ENCODE measurements around the gene WIPF2. TPM values are rescaled to one million over a fixed set of nuclear protein-coding genes. Genes with fewer than 3 reads are reported as not detected.
"Not testable (repeated sequence)": the region's sequence is repeated elsewhere in the genome, so short reads cannot be mapped to it uniquely, and the experiment has no call there.

WIPF2 gene
- total RNA-seq, 1 donor from 2014 or later, result 25.4 TPM

DNA sequence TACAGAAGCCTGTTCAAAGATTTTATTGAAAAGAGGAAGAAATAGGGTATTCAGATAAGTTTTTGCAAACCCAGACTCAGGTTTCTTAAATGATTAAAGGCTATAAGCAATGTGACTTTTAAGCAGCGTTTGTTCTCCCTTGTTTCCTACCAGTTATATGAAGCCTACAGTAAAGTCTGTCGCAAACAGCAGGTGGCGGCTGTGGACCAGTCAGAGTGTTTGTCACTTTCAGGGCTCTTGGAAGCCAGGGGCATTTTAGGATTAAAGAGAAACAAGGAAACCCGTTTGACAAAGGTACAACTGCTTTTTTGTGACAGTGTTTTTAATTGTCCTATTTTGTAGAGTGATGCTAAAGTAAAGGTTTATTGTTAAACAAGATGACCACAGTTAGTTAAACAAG lies 82.2 kb downstream of the WIPF2 start:
- peak; percentile 59 for DNase-seq
- Mint-ChIP-seq H3K4me3 (ENCODE audit: unreplicated experiment) (no peak overlapping the region), H3K36me3 (ENCODE audit: unreplicated experiment) (no peaks in the 10 kb centered on the region), H3K27ac (ENCODE audit: unreplicated experiment) (no peak overlapping the region), H3K9me3 (ENCODE audit: unreplicated experiment) (peaks cover 3% of the 10 kb centered on the region), H3K27me3 (ENCODE audit: unreplicated experiment) (no peaks in the 10 kb centered on the region), H3K4me1 (ENCODE audit: low read depth, unreplicated experiment) (peaks cover 15% of the 10 kb centered on the region)
- TF ChIP-seq, protein P1, sequence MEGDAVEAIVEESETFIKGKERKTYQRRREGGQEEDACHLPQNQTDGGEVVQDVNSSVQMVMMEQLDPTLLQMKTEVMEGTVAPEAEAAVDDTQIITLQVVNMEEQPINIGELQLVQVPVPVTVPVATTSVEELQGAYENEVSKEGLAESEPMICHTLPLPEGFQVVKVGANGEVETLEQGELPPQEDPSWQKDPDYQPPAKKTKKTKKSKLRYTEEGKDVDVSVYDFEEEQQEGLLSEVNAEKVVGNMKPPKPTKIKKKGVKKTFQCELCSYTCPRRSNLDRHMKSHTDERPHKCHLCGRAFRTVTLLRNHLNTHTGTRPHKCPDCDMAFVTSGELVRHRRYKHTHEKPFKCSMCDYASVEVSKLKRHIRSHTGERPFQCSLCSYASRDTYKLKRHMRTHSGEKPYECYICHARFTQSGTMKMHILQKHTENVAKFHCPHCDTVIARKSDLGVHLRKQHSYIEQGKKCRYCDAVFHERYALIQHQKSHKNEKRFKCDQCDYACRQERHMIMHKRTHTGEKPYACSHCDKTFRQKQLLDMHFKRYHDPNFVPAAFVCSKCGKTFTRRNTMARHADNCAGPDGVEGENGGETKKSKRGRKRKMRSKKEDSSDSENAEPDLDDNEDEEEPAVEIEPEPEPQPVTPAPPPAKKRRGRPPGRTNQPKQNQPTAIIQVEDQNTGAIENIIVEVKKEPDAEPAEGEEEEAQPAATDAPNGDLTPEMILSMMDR (IDR thresholded peaks at IDR 0.05; ENCODE audit: partially characterized antibody, unreplicated experiment), result peak; percentile 5

DNA sequence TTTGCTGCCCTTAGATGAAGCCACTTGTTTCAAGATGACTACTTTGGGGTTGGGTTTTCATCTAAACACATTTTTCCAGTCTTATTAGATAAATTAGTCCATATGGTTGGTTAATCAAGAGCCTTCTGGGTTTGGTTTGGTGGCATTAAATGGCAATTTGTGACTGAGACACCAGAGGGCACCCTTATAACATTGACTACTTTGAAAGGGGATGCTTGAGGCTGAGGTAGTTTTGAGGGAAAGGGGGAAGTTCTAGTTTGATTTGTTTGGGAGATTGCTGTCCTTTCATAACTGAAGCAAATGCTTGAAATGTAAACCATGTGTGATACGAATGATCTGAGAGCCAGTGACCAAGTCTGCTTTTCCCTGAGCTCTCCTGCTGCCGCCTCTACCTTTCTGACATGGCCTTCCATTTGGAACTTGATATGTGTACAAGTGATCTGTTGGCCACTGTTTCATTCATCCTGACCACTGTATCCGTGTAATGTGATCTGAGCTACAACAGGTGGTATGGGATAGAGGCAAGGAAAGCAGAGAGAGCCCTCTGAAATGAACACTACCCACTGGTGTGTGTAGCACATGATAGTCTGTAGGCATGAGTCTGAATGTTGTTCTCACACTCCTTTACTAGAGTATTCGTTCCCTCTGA lies 84.0 kb downstream of the WIPF2 start:
- peaks cover 3% of the 10 kb centered on the region for H3K9me3 Mint-ChIP-seq (ENCODE audit: unreplicated experiment)
- no peak overlapping the region for H3K4me3 Mint-ChIP-seq (ENCODE audit: unreplicated experiment)
- DNase-seq, result no peak
- H3K27me3 Mint-ChIP-seq (ENCODE audit: unreplicated experiment), result no peaks in the 10 kb centered on the region
- no peak overlapping the region for H3K27ac Mint-ChIP-seq (ENCODE audit: unreplicated experiment)
- TF ChIP-seq, protein P1 (IDR thresholded peaks at IDR 0.05; ENCODE audit: partially characterized antibody, unreplicated experiment), result peak; percentile 65
- peaks cover 15% of the 10 kb centered on the region for H3K4me1 Mint-ChIP-seq (ENCODE audit: low read depth, unreplicated experiment)
- H3K36me3 Mint-ChIP-seq (ENCODE audit: unreplicated experiment), result no peaks in the 10 kb centered on the region

DNA sequence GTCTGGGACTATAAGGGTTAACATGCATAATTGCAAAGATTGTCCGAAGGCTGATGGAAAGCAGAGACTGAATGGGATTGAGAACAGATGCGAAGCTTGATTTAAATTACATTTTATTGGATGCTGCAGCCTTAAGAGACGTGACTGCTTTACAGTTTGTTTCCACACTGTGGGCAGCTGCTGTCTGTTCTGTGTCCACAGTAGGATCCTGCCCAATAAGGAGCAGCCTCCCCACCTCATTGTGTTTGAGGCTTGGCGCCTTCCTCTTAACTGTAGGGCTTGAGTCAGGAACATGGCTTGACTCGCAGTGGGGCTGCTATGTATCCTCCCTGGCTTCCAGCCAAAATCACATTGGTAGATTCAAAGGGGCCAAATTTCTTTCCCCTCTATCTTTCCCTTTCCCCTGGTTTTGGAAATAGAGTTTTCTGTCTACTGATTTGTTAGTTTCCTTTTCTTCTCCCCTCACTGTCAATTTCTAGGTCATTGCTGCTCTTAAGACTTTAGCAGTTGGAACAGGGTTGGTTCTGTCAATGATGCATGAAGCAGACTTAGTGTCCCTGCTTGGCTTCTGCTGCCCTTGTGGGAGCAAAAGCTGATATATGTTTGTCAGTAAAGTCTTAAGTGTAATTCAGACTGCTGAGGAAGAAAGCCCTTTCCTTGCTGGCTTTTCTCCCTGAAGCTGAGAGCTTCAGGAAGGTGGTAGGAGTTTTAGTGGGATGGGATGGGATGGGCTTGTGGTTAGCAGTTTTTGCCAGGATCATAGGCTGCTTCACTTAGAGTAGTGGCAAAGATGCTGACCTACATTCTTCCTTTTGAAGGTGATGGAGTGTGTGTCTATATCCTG lies 84.8 kb downstream of the WIPF2 start:
- TF ChIP-seq, protein P1 (IDR thresholded peaks at IDR 0.05; ENCODE audit: partially characterized antibody, unreplicated experiment), result no peak
- H3K36me3 Mint-ChIP-seq (ENCODE audit: unreplicated experiment), result no peaks in the 10 kb centered on the region
- peaks cover 15% of the 10 kb centered on the region for H3K4me1 Mint-ChIP-seq (ENCODE audit: low read depth, unreplicated experiment)
- DNase-seq, result no peak
- H3K27ac Mint-ChIP-seq (ENCODE audit: unreplicated experiment), result no peak overlapping the region
- H3K27me3 Mint-ChIP-seq (ENCODE audit: unreplicated experiment), result no peaks in the 10 kb centered on the region
- H3K4me3 Mint-ChIP-seq (ENCODE audit: unreplicated experiment), result no peak overlapping the region
- H3K9me3 Mint-ChIP-seq (ENCODE audit: unreplicated experiment), result peaks cover 3% of the 10 kb centered on the region

DNA sequence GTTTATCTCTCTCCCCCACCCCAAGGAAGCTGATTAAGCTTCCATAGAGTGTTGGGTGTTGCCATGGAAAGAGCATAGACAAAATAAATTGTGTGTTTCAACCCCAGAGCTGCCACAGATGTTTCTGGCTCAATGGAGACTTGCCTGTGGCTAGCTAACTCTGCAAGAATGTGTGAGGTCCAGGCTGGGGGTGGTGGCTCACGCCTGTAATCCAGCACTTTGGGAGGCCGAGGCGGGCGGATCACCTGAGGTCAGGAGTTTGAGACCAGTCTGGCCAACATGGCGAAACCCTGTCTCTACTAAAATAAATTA lies 85.4 kb downstream of the WIPF2 start:
- not testable (repeated sequence) for H3K4me3 Mint-ChIP-seq (ENCODE audit: unreplicated experiment); H3K36me3 Mint-ChIP-seq (ENCODE audit: unreplicated experiment); H3K9me3 Mint-ChIP-seq (ENCODE audit: unreplicated experiment); H3K27me3 Mint-ChIP-seq (ENCODE audit: unreplicated experiment); DNase-seq; H3K27ac Mint-ChIP-seq (ENCODE audit: unreplicated experiment)
- H3K4me1 Mint-ChIP-seq (ENCODE audit: low read depth, unreplicated experiment), result peaks cover 15% of the 10 kb centered on the region

DNA sequence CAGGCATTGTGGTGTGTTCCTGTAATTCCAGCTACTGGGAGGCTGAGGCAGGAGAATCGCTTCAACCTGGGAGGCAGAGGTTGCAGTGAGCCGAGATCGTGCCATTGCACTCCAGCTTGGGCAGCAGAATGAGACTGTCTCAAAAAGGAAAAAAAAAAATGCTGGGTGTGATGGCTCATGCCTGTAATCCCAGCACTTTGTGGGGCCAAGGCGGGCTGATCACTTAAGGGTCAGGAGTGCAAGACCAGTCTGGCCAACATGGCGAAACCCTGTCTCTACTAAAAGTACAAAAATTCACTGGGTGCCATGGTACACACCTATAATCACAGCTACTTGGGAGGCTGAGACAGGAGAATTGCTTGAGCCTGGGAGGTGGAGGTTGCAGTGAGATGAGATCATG lies 85.8 kb downstream of the WIPF2 start:
- peaks cover 18% of the 10 kb centered on the region for H3K4me1 Mint-ChIP-seq (ENCODE audit: low read depth, unreplicated experiment)
- H3K36me3 Mint-ChIP-seq (ENCODE audit: unreplicated experiment); H3K27ac Mint-ChIP-seq (ENCODE audit: unreplicated experiment); DNase-seq; H3K4me3 Mint-ChIP-seq (ENCODE audit: unreplicated experiment); H3K9me3 Mint-ChIP-seq (ENCODE audit: unreplicated experiment); H3K27me3 Mint-ChIP-seq (ENCODE audit: unreplicated experiment): not testable (repeated sequence)

DNA sequence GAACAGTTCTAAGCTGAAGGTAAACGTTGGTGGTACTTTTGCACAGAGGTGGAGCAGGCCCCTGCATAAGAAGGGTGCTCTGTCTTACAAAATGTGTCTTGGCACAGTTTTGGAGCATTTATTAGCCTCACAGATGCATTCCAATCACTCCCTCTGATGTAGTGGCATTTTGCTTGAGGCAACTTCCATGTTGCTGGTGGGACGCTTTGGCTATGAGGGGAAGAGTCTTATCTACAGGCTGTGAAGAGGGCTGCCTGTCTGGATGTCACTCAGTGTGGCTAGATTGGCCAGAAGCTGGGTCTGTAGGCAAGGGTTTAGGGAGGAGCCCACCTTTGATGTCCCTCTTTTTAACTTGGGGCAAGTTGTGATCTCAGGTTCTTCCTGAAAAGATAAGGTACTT lies 87.3 kb downstream of the WIPF2 start:
- H3K4me3 Mint-ChIP-seq (ENCODE audit: unreplicated experiment), result no peak overlapping the region
- TF ChIP-seq, protein P1 (IDR thresholded peaks at IDR 0.05; ENCODE audit: partially characterized antibody, unreplicated experiment), result no peak
- peaks cover 24% of the 10 kb centered on the region for H3K4me1 Mint-ChIP-seq (ENCODE audit: low read depth, unreplicated experiment)
- no peak for DNase-seq
- H3K27ac Mint-ChIP-seq (ENCODE audit: unreplicated experiment), result no peak overlapping the region
- peaks cover 4% of the 10 kb centered on the region for H3K27me3 Mint-ChIP-seq (ENCODE audit: unreplicated experiment)
- peaks cover 3% of the 10 kb centered on the region for H3K9me3 Mint-ChIP-seq (ENCODE audit: unreplicated experiment)
- no peaks in the 10 kb centered on the region for H3K36me3 Mint-ChIP-seq (ENCODE audit: unreplicated experiment)
